8988T (cell line): Measurements from ENCODE around the gene C20orf204.

Experiments
- DNase-seq: peaks from one replicate; pipeline ENCODE4 v3.0.0; 2011

The C20orf204 gene

GRCh38 chr20:64056889-64057627 is 21.1 kb downstream of the C20orf204 start:
- no peak for DNase-seq

- peak; percentile 100 for DNase-seq
Measured at GRCh38 chr20:64057628-64058498, 21.9 kb downstream of the C20orf204 start.

- DNase-seq: no peak
Measured at GRCh38 chr20:64058536-64058935, 22.6 kb downstream of the C20orf204 start.

- no peak for DNase-seq
Measured at GRCh38 chr20:64062276-64062595, 26.3 kb downstream of the C20orf204 start.

DNA sequence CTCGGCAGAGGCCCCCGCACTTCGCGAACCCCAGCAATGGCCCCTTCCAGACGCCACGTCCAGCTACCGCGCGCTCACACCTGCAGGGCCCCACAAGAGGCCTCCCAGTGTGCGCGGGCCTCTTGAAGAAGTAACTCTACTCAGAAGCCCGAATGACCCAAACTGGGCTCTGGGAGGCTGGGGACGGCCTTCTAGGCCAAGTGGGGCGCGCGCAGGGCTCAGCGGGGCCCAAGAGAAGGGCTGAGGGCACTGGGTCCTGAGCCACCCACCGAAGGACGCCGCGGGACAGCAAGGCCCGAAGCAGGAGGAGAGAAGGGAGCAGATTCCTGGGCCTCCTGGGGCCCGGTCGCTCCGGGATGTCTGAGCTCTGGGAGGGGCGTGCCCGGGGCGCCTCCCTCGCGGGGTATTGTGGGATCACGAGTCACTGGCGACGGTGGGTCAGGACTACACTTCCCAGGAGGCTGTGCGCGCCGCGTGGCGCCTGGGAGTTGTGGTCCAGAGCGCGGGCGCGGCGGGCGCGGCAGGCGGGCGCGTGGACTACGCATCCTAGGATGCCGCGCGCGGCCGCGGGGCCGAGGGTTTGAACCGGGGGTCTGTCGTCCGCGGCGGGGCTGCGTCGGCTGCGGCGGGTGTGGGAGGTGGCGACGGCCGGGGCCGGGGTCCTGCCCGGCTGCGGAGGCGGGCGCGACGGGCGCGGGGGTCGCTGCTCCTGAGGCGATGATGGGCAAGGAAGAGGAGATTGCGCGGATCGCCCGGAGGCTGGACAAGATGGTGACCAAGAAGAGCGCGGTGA is 26.8 kb downstream of the C20orf204 start, which contains the start of gene TCEA2:
Gene TCEA2 (plus strand): TSS at position 603 of the 793 bp plus-strand sequence. CDS start 115 bp downstream, at position 718.
- DNase-seq: peak; percentile 100

DNA sequence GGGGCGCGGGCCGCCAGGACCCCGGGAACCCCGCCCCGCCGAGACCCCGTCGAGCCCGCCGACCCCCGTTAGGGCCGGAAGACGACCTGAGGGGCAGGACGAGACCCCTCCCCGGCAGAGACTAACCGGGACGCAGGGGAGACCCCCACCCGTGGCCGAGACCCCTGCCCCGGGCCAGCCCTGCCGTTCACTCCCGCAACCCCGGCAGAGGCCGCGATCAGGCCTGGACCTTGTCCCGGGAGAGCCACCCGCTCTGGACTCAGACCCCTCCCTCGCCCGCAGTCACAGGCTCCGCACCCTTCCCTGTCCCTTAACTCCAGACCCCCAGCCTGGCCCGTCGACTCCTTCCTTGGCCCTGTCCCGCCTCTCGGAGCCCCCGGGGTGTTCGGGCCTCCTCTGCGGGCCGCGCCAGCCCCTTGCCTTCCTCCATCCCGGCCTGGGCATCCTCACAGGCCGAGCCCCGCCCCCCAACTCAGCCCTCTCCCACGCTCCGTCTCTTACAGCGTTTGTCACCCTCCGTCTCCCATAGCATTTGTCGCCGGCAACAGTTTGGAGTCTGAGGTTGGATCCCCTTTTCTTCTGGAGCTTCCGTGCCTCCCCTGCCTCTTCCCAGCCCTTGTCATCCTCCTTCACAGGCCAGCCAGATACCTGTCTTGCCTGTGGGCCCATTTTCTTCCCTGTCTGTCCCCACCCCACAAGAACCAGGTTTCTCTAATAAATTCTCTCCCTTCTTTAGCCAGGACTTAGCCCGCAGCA is 27.6 kb downstream of the C20orf204 start:
- DNase-seq: no peak

DNA sequence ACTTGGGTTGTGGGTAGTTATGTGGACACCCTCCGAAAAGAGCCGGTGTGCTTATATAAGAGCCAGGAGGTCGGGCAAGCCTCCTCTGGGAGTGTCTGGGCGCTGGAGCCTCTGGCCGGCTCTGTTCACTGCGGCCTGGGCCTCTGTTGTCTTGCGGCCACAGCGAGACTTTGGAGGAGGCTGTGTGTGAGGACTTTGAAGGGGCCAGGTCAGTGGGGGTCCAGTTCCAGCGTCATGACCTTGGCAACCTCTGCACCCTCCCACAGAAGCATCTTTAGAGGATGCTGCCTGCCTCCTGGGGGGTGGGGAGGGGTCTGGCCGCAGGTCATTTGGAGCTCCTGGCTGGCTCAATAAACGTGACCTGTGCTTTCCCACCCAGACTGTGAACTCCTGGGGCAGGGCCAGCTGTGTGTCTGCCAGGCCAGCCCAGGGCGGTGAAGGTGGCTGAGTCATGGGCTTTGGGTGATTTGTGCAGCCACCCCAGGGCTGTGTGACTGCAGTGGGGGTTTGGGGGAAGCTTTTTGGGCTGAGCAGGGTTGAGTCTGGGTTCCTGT is 28.2 kb downstream of the C20orf204 start:
- no peak for DNase-seq

DNA sequence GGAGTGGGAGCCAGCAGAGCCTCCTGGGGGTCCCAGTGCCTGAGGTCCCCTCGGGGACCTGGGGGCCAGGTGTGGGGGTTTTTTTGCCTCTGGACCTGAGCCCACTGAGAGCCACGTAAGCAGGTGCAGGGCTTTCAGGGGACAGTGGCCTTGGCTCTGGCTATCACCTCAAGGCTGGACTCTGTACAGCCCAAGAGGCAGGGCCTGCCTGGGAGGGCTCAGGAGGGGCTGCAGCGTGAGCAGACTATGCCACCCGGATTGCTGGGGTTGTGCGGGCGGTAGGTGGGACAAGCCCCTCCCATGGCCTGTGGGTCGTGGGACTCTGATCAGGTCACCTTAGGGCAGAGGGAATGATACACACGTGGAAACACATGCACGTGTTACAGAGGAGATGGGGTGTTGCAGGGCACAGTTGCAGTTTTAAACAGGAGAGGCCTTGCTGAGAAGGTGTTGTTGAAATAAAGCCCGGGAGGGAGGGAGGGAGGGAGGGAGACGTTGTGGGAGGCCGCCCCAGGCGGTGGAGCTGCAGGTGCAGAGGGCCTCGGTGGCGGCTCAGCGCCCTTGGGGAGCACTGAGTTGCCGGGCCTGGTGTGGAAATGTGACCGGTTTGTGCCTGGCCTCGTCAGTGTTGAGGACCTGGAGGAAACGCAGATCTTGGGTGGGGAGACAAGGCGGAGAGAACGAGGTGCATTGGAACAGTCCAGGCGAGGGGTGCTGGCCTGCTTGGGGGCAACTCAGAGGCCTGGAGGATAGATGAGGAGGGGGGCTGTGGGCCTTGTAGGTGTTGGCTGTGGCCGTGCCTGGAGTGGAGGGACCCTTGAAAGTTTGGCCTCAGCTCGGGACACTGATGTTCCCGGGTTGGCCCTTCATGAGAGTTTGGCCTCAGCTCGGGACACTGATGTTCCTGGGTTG is 29.3 kb downstream of the C20orf204 start:
- no peak for DNase-seq

- no peak for DNase-seq
Measured at GRCh38 chr20:64065974-64066343, 30.0 kb downstream of the C20orf204 start.

- DNase-seq: no peak
Measured at GRCh38 chr20:64067005-64067632, 31.1 kb downstream of the C20orf204 start.

- DNase-seq: no peak
Measured at GRCh38 chr20:64067733-64068307, 31.8 kb downstream of the C20orf204 start.

DNA sequence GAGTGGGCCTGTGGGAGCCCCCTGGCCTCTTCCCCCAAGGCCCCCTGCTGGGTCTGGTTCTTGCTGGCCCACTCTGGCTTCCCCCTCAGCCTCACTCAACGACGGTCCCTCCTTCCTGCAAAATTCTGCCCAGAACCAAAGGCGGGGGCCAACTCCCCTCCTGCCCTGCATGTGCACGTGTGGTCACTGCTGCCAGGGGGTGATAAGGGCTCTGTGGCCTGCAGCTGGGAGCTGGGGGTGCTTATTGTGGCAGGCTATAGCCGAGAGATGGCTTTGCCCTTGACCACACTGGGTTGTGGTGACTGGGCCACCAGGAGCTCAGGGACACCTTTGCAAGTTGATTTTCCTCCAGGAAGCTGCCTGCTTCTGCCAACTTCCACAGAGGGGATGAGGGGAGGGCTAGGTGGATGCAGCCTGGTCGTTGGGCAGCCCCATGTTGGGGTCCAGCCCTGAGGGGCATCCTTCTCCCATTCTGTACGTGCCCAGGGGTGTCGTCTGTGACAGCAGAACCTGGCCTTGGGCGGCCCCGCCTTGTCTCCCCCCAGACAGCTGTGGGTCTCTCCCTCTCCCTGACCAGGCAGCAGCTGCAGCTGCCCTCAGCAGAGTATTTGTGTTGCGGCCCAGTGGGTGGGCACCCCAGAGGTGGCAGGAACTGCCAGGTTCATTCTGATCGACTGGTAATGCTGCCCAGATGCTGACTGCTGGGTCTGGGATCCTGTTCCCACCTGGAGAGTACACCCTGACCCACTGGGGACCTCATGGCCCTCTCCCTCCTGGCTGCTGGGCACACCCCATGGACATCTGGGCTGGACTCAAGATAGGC is 32.6 kb downstream of the C20orf204 start:
- no peak for DNase-seq

- no peak for DNase-seq
Measured at GRCh38 chr20:64069209-64069613, 33.2 kb downstream of the C20orf204 start.

DNA sequence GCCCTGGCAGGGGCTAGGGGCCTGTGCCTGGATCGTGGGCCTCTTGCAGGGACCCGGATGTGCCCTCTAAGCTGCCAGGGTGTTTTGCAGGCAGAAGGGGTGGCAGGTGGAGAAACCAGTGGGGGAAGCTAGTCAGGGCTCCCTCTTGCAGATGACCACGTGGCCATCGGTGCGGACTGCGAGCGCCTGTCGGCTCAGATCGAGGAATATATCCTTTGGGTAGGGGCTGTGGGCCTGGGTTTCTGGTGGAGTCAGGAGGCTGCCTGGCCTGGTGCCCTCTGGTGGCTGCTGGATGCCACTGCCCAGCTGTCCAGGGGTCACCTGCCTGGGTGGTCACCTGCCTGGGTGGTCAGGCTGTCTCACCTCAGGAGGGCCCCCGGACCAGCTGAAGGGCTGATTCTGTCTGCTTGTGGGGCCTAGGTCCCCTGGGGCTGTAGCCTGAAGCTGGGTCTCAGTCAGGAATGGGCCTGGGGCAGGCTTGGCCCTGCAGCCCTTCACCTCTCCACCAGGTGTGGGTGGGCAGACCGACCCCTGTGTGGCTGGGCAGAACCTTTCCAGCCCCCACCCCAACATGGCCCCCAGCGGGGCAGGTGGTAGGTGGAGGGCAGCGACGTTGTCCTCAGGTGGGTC is 33.7 kb downstream of the C20orf204 start:
- peak; percentile 99 for DNase-seq

DNA sequence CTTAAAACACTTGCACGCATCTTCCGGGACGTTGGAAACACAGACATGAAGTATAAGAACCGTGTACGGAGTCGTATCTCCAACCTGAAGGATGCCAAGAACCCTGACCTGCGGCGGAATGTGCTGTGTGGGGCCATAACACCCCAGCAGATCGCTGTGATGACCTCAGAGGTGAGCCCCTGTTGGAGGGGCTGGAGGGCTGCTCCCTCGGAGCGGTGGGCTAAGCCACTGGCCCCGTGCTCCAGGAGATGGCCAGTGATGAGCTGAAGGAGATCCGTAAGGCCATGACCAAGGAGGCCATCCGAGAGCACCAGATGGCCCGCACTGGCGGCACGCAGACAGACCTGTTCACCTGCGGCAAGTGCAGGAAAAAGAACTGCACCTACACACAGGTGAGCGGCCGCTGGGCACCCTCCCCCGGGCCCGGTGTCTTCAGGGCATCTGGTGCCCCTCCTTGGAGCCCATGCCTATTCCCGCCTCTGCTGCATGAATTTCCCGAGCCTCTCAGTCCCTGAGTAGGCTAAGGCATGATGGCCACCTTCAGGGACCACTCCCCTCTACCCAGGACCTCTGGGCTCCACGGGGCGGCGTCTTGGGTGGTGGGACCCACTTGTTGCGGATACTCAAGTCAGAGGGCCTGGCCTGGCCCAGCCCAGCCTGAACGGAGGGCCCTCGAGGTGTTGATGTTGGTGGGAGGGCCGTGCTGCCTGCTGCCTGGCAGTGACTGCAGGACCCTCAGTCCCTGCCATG is 34.4 kb downstream of the C20orf204 start:
- no peak for DNase-seq

- DNase-seq: no peak
Measured at GRCh38 chr20:64071341-64072332, 35.7 kb downstream of the C20orf204 start.
